Measurements from ENCODE around the gene DHX40.
A peak's percentile ranks its signal among the peaks of the same experiment; 100 is the strongest.
"Not testable (repeated sequence)": the region's sequence is repeated elsewhere in the genome, so short reads cannot be mapped to it uniquely, and the experiment has no call there.

Gene DHX40

GRCh38 chr17:59565959-59566324 is 532 bp downstream of the DHX40 start:
- DNase-seq: peak; percentile 92

DNA sequence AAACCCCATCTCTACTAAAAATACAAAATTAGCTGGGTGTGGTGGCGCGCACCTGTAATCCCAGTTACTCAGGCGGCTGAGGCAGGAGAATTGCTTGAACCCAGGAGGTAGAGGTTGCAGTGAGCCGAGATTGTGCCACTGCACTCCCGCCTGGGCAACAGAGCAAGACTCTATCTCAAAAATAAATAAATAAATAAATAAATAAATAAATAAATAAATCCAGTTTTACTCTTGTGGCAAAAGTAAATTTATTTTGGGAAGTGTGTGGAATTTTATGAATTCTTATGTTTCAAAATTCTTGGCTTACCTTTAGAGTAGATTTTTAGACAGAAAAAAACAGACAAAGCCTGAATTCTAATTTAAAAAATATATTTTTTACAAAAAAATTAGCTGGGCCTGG is 3.7 kb downstream of the DHX40 start:
- DNase-seq: not testable (repeated sequence)

DNA sequence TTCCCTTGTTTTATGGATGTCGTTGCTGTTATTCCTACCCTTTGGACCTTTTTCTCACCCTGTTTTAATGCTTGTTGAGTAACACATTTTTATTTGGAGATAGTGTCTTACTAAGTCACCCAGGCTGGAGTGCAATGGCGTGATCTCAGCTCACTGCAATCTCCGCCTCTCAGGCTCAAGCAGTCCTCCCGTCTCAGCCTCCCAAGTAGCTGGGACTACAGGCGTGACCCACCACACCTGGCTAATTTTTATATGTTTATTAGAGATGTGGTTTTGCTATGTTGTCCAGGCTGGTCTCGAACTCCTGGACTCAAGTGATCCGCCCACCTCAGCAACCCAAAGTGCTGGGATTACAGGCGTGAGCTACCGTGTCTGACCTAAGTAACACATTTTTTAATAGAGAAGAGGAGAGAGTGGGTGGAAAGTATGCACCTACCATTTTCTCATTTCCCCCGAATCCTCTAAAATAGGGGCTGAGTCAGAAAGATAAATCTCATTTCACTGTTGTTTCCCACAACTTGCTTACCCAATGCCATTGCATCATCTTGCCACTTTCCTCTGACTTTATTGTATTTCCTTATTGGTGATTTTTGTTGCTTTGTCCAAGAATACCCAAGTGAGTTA is 7.0 kb downstream of the DHX40 start:
- DNase-seq: no peak

GRCh38 chr17:59584168-59584567 is 18.8 kb downstream of the DHX40 start:
- DNase-seq: not testable (repeated sequence)

DNA sequence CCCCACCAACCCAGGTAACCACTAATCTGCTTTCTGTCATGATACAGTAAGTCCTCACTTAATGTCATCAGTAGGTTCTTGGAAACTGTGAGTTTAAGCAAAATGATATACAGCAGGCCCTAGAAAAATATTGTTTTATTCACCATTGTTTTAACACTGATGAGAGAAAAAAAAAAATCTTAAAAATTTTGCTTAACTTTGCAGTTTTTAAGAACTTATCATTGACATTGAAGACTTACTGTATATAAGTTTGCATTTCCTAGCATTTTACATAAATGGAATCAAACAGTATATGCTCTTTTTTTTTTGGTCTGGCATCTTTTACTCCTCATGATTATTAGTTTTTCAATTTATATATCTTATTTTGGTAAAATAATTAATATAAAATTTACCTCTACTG is 34.8 kb downstream of the DHX40 start:
- DNase-seq: no peak

DNA sequence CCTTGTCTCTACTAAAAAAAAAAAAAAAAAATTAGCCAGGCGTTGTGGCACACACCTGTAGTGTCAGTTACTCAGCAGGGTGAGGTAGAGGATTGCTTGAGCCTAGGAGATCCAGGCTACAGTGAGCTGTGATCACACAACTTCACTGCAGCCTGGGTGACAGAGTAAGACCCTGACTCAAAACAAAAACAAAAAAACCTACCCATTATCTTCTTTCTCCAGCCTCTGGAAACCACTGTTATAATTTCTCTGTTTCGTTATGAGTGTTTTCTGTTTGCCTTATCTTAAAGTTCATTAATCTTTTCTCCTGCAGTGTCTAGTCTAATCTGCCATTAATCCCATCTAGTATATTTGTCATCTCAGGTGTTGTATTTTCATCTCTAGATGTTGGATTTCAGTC is 35.7 kb downstream of the DHX40 start:
- DNase-seq: no peak

DNA sequence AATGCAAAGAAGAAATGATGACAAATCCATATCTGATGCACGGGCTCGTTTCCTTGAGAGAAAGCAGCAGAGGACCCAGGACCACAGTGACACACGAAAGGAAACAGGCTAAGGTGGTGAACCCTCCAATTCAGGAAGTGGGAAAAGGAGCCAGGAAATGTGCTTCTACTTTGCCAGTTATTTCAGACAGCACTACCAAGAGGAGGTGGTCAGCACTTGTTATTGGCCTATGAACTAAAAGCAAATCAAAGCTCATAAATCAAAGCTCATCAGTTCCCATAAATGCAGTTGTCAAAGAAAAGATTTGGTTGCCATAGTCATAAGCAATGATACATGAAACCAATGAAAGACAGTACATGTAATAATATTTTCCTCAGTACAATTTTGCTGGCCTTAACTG is 41.7 kb downstream of the DHX40 start:
- DNase-seq: no peak

DNA sequence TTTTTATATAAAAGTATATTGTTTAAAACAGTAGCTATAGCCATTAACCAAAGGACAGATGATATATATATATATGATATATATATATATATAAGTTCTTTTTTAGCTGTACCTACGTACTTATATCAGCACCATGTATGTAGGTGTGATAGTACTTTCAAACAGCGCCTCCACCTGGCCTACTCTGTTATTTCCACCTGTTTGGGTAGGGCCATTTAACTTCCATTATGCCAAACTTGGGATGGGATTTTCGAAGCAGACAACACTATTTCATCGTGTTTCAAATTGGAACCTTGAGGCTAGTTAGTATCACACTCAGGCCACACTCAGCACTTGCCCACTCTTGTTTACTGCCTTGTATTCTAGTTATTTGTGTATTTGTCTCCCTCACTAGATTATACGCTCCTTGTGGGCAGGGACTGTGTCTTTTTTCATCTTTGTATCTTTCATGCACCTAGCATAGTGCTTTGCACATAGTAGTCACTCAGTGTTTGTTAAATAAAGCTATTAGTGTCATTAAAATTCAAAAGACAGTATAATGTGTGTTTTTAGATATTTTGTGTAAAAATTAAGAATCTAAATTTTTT is 42.5 kb downstream of the DHX40 start:
- DNase-seq: peak; percentile 39

DNA sequence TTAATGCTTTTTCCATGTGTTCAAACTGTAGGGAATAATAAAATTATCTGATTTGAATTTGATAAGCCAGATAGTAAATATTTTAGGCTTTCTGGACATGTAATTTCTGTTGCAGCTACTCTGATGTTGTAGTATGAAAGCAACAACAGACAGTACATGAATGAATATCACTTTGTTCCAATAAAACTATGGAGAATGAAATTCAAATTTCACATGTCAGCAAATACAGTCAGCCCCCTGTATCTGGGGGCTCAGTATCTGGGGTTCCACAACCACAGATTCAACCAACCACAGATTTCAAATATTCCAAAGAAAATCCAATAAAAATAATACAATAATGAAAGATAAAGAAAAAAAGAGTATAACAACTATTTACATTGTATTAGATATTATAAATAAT is 46.1 kb downstream of the DHX40 start:
- DNase-seq: no peak

DNA sequence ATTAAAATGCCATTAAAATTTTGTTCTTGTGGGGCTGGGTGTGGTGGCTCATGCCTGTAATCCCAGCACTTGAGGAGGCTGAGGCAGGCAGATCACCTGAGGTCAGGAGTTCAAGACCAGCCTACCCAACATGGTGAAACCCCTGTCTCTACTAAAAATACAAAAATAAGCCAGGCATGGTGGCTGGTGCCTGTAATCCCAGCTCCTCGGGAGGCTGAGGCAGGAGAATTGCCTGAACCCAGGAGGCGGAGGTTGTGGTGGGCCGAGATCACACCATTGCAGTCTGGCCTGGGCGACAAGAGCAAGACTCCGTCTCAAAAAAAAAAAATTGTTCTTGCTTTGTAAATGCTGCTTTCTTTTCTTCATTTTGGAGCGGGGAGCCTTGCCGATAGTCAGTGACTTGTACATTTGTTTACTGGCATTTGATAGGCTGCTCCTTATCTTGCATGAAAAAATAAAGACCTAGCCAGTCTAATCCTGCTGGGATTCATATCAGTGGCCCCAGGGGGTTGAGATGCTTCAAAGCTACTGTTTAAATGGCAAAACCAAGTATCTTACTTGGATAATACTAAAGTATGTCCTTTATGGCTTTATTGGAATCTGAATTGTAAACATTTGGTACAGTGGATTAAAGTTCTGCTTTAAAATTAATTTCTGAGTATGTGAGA is 51.0 kb downstream of the DHX40 start:
- DNase-seq: no peak

GRCh38 chr17:59617156-59617732 is 51.8 kb downstream of the DHX40 start:
- peak; percentile 36 for DNase-seq

- DNase-seq: no peak
Measured at GRCh38 chr17:59619035-59619297, 53.6 kb downstream of the DHX40 start.

DNA sequence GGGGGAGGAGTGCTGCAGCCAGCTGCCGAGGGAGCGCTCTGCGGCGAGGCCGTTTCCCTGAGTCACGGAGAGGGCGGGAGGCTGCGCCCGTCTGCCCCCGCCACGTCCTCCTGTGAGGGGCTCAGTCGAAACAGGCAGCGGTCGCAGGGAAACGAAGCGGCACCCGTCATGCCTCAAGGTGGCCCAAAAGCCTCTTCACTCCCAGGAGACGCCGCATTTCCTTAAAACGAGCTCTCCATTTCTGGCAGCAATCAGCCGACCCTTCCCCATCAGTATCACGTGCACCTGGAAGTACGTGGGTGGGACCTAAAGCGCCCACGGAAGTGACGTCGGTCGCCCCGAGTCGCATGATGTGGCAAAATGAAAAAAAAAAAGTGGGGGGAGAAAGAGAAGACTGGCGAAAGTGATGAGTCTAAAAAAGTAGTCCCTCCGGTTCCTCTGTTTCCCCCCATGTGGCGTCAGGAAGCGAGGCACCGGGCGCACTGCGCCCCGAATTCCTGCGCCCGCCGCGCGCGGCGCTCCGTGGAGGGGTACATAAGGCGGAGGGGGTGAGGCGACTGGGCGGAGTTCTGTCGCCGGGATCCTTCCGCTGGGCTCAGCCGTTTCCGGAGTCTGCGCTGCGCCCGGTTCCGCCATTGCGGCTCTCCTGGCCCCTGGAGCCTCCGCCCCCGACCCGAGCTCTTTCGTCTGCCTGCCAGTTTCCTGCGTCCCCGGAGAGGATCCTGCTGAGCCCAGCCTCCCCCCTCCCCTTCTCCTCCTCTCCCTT is 54.1 kb downstream of the DHX40 start, which contains the start of gene CLTC:
Gene CLTC, plus strand, starts transcription at position 598 of the 766 bp plus-strand sequence. CDS start 237 bp downstream, outside the sequence.
- peak; percentile 99 for DNase-seq

DNA sequence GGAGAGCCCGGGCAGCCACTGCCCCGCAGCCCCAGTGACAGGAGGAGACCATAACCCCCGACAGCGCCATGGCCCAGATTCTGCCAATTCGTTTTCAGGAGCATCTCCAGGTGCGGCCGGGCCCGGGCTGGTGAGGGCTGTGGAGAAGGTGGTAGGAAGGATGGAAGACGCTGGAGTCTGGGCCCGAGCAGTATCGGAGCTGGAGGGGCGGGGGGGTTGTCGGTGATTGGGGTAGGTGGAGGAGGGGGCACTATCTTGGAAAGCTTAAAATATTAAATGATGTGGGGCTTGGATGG is 54.6 kb downstream of the DHX40 start:
- DNase-seq: no peak

DNA sequence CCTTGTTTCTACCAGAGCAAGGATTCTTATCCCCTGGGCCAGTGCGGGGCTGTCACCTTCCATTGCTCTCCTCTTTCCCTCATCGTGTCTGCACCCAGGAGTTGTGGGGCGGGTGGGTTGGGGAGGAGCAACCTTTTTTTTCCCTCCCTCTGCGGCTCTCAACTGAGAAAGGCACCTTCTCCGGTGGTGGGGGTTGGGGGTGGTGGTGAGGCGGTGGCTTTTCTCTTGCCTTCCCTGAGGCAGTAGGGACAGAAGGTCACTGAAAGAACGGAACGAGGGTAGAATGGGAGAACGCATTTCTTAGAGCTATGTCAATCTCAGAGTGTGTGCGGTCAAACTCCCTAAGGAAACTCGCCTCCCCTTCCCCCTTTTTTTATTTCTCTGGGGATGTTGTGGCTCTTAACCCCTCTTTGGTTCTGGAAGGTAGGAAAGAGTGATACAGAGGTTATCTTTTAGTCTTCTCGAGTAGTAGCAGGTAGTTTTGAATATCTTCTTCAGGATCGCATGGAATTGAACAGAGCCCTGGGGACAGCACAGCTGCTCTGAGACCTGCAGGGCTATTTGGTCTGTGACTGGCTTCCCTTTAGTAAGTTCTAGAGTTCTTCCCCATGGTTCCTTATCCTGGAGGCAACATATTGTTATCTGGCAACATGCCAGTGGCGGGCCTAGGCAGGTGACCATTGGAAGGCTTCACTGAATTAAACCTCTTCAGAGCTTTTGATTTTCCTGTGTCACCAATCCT is 55.3 kb downstream of the DHX40 start:
- peak; percentile 88 for DNase-seq

GRCh38 chr17:59621771-59622170 is 56.4 kb downstream of the DHX40 start:
- no peak for DNase-seq

DNA sequence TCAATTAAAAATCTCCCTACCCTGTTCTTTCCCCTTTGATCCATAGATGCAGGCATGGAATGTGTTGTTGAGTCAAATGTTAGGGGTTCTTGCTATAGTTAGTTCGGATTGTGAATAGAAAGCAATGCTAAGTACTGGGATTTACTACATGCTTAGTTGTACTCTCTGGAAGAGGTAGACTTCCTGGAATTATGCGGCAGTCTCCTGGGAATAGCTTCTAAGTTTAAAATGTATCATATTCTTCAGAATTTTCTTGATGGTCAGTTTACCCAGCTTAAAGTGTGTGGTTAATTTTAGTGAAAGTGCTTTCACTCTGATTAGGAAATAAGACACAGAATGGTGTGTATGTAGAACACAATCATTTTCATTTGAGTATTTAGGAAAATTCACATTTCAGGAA is 57.7 kb downstream of the DHX40 start:
- no peak for DNase-seq

- DNase-seq: no peak
Measured at GRCh38 chr17:59626756-59627155, 61.3 kb downstream of the DHX40 start.

DNA sequence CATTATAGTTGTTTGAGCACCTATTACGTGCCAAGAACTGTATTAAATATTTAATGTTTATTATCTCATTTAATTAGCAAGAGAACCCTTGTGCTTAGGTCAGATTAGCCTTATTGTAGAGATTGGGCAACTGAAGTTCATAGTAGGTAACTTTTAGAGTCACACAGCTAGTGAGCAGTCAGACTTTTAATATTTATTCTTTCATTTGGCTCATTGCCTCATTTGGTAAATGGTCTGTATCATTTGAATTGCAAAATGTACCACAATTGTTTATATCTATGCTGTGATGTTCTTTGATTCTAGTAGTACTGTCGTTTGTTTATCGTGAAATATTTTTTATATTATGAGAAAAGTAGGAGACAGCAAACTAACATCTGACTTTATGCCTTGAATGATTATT is 61.9 kb downstream of the DHX40 start:
- no peak for DNase-seq

DNA sequence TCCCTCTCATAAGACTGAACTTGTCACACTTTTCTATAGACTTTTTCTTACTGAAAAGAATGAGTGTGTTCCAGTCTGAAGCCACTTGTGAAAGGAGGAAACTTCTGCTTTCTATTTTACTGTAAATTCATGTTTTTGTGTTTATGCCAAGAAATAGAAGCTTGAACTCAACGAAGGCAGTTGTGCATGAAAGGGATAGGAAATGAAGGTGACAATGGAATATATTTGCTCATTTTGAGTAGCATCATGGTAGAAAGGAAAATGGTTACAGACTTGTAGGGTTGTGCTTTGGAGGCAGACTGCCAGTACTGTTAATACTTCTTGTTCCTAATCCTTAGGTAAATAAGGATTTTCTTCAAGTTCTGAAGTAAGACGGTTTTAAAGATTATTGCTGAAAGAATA is 62.4 kb downstream of the DHX40 start:
- DNase-seq: no peak

DNA sequence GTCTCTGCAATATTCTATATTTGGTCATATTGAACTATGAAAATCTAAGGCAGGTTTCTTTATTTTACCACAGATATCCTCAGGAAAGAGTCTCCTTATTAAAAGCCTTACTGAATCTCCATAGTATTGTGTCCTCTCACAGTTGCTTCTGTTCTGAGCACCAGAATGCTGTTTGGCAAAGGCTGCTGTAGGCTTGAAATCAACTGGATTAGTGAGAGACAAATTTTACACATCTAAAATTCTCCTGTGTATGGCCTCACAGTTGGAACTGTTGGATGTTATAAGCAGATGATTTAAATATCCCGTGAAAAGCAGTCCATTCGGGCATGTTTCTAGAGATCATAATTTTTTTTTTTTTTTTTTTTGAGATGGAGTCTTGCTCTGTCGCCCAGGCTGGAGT is 63.8 kb downstream of the DHX40 start:
- no peak for DNase-seq

DNA sequence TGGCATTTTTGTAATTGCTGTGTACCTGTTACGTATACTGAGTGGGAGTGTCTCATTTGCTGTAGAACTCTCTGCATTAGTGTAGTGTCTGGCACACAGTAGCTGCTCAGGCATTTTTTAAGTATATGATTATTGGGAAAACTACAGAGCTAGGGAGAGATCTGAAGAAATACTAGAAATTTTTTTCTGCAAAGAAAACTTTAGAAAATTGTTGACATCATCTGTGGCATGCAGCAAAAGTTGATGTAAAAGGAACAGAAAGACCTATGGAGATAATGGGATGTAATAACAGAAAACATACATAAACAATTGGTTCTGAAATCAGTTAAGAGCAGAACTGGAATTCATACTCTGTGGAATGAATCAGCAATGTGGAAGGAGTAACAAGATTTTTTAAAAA is 65.9 kb downstream of the DHX40 start:
- DNase-seq: no peak

- DNase-seq: no peak
Measured at GRCh38 chr17:59632398-59632797, 67.0 kb downstream of the DHX40 start.

Data from NCI-H69 (cell line).